K562 (cell line): Measurements from ENCODE around the gene CCDC85C. TPM values are rescaled to one million over a fixed set of nuclear protein-coding genes. Genes with fewer than 3 reads are reported as not detected.

Experiments used
- polyA plus RNA-seq, 8 experiments: library from polyadenylated mRNA; depleted of rRNA in 4 of 8; stranded (reverse) in 5 of 8; unstranded in 3 of 8; fragments of >200 nt; fragmentation: Nextera tagmentation in 2 of 8; fragmentation: Illumina TruSeq in 1 of 8; extraction: Ambion mirVana in 2 of 8; extraction: Trizol in 1 of 8; gene quantifications; 2 replicates each; pipeline versions ENCODE4 v1.2.1 to v1.2.3, GENCODE V29; 2011 to 2014; ENCODE audit warnings: inconsistent platforms in 1 of 8, missing spikeins in 1 of 8
- total RNA-seq, 7 experiments: library from RNA; depleted of rRNA in 6 of 7; stranded (reverse); fragments of >200 nt in 6 of 7; fragmentation: Illumina TruSeq in 2 of 7; extraction: Trizol in 2 of 7; gene quantifications; 2 replicates each; pipeline versions ENCODE4 v1.2.1 to v1.2.3, GENCODE V29; 2011 to 2021; ENCODE audit warnings: low replicate concordance in 1 of 7
- TF ChIP-seq, protein P1 (sequence below): fragments of 450-650 bp; IDR thresholded peaks from 2 replicates; pipeline ENCODE4 v1.6.1; 2016; ENCODE audit warnings: mild to moderate bottlenecking, moderate library complexity
- TF ChIP-seq, protein P2 (sequence below): fragments of 250-450 bp; sonication (Bioruptor Pico); IDR thresholded peaks from 2 replicates; pipeline ENCODE4 v1.4.0; 2020
- TF ChIP-seq, protein P3 (sequence below): fragments of 450-650 bp; IDR thresholded peaks from 2 replicates; pipeline ENCODE4 v1.6.1; 2016; ENCODE audit warnings: antibody characterized with exemption
- TF ChIP-seq, protein P4 (sequence below): IDR thresholded peaks from 3 replicates; pipeline ENCODE4 v1.6.1; 2011; ENCODE audit warnings: borderline replicate concordance, mild to moderate bottlenecking, moderate library complexity; ENCODE audit not compliant: insufficient read length; ENCODE audit errors: extremely low read depth

CCDC85C gene
- total and polyA plus RNA-seq, 9 of the 15 experiments (the other 6 are each of a cell fraction or from before 2014, with no cell fraction given): 0.18 to 22.0 (median 6.3) TPM

DNA sequence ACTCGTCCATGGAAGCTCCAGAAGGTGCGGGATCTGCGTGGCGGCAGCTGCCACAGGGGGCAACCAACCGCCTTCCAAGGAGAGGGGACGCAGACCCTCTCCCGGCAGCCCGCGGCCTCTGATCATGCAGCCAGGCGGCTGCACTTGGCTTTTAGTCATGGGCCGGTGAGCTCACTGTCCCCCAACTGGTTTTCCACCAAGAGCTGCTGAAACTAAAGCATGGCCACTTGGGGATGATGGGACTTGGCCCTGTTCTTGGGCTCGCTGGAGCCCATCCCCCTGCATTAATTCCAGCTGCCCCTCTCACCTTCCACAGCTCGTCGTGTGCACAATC is 39.1 kb downstream of the CCDC85C start (continued):
- TF ChIP-seq, protein P1, sequence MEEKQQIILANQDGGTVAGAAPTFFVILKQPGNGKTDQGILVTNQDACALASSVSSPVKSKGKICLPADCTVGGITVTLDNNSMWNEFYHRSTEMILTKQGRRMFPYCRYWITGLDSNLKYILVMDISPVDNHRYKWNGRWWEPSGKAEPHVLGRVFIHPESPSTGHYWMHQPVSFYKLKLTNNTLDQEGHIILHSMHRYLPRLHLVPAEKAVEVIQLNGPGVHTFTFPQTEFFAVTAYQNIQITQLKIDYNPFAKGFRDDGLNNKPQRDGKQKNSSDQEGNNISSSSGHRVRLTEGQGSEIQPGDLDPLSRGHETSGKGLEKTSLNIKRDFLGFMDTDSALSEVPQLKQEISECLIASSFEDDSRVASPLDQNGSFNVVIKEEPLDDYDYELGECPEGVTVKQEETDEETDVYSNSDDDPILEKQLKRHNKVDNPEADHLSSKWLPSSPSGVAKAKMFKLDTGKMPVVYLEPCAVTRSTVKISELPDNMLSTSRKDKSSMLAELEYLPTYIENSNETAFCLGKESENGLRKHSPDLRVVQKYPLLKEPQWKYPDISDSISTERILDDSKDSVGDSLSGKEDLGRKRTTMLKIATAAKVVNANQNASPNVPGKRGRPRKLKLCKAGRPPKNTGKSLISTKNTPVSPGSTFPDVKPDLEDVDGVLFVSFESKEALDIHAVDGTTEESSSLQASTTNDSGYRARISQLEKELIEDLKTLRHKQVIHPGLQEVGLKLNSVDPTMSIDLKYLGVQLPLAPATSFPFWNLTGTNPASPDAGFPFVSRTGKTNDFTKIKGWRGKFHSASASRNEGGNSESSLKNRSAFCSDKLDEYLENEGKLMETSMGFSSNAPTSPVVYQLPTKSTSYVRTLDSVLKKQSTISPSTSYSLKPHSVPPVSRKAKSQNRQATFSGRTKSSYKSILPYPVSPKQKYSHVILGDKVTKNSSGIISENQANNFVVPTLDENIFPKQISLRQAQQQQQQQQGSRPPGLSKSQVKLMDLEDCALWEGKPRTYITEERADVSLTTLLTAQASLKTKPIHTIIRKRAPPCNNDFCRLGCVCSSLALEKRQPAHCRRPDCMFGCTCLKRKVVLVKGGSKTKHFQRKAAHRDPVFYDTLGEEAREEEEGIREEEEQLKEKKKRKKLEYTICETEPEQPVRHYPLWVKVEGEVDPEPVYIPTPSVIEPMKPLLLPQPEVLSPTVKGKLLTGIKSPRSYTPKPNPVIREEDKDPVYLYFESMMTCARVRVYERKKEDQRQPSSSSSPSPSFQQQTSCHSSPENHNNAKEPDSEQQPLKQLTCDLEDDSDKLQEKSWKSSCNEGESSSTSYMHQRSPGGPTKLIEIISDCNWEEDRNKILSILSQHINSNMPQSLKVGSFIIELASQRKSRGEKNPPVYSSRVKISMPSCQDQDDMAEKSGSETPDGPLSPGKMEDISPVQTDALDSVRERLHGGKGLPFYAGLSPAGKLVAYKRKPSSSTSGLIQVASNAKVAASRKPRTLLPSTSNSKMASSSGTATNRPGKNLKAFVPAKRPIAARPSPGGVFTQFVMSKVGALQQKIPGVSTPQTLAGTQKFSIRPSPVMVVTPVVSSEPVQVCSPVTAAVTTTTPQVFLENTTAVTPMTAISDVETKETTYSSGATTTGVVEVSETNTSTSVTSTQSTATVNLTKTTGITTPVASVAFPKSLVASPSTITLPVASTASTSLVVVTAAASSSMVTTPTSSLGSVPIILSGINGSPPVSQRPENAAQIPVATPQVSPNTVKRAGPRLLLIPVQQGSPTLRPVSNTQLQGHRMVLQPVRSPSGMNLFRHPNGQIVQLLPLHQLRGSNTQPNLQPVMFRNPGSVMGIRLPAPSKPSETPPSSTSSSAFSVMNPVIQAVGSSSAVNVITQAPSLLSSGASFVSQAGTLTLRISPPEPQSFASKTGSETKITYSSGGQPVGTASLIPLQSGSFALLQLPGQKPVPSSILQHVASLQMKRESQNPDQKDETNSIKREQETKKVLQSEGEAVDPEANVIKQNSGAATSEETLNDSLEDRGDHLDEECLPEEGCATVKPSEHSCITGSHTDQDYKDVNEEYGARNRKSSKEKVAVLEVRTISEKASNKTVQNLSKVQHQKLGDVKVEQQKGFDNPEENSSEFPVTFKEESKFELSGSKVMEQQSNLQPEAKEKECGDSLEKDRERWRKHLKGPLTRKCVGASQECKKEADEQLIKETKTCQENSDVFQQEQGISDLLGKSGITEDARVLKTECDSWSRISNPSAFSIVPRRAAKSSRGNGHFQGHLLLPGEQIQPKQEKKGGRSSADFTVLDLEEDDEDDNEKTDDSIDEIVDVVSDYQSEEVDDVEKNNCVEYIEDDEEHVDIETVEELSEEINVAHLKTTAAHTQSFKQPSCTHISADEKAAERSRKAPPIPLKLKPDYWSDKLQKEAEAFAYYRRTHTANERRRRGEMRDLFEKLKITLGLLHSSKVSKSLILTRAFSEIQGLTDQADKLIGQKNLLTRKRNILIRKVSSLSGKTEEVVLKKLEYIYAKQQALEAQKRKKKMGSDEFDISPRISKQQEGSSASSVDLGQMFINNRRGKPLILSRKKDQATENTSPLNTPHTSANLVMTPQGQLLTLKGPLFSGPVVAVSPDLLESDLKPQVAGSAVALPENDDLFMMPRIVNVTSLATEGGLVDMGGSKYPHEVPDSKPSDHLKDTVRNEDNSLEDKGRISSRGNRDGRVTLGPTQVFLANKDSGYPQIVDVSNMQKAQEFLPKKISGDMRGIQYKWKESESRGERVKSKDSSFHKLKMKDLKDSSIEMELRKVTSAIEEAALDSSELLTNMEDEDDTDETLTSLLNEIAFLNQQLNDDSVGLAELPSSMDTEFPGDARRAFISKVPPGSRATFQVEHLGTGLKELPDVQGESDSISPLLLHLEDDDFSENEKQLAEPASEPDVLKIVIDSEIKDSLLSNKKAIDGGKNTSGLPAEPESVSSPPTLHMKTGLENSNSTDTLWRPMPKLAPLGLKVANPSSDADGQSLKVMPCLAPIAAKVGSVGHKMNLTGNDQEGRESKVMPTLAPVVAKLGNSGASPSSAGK: no peak
- TF ChIP-seq, protein P2, sequence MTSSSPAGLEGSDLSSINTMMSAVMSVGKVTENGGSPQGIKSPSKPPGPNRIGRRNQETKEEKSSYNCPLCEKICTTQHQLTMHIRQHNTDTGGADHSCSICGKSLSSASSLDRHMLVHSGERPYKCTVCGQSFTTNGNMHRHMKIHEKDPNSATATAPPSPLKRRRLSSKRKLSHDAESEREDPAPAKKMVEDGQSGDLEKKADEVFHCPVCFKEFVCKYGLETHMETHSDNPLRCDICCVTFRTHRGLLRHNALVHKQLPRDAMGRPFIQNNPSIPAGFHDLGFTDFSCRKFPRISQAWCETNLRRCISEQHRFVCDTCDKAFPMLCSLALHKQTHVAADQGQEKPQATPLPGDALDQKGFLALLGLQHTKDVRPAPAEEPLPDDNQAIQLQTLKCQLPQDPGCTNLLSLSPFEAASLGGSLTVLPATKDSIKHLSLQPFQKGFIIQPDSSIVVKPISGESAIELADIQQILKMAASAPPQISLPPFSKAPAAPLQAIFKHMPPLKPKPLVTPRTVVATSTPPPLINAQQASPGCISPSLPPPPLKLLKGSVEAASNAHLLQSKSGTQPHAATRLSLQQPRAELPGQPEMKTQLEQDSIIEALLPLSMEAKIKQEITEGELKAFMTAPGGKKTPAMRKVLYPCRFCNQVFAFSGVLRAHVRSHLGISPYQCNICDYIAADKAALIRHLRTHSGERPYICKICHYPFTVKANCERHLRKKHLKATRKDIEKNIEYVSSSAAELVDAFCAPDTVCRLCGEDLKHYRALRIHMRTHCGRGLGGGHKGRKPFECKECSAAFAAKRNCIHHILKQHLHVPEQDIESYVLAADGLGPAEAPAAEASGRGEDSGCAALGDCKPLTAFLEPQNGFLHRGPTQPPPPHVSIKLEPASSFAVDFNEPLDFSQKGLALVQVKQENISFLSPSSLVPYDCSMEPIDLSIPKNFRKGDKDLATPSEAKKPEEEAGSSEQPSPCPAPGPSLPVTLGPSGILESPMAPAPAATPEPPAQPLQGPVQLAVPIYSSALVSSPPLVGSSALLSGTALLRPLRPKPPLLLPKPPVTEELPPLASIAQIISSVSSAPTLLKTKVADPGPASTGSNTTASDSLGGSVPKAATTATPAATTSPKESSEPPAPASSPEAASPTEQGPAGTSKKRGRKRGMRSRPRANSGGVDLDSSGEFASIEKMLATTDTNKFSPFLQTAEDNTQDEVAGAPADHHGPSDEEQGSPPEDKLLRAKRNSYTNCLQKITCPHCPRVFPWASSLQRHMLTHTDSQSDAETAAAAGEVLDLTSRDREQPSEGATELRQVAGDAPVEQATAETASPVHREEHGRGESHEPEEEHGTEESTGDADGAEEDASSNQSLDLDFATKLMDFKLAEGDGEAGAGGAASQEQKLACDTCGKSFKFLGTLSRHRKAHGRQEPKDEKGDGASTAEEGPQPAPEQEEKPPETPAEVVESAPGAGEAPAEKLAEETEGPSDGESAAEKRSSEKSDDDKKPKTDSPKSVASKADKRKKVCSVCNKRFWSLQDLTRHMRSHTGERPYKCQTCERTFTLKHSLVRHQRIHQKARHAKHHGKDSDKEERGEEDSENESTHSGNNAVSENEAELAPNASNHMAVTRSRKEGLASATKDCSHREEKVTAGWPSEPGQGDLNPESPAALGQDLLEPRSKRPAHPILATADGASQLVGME (CRISPR knock-in tag): no peak
- TF ChIP-seq, protein P3, sequence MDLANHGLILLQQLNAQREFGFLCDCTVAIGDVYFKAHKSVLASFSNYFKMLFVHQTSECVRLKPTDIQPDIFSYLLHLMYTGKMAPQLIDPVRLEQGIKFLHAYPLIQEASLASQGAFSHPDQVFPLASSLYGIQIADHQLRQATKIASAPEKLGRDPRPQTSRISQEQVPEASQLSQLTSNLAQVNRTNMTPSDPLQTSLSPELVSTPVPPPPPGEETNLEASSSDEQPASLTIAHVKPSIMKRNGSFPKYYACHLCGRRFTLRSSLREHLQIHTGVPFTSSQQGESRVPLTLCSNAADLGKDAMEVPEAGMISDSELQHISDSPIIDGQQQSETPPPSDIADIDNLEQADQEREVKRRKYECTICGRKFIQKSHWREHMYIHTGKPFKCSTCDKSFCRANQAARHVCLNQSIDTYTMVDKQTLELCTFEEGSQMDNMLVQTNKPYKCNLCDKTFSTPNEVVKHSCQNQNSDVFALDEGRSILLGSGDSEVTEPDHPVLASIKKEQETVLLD: no peak
- TF ChIP-seq, protein P4, sequence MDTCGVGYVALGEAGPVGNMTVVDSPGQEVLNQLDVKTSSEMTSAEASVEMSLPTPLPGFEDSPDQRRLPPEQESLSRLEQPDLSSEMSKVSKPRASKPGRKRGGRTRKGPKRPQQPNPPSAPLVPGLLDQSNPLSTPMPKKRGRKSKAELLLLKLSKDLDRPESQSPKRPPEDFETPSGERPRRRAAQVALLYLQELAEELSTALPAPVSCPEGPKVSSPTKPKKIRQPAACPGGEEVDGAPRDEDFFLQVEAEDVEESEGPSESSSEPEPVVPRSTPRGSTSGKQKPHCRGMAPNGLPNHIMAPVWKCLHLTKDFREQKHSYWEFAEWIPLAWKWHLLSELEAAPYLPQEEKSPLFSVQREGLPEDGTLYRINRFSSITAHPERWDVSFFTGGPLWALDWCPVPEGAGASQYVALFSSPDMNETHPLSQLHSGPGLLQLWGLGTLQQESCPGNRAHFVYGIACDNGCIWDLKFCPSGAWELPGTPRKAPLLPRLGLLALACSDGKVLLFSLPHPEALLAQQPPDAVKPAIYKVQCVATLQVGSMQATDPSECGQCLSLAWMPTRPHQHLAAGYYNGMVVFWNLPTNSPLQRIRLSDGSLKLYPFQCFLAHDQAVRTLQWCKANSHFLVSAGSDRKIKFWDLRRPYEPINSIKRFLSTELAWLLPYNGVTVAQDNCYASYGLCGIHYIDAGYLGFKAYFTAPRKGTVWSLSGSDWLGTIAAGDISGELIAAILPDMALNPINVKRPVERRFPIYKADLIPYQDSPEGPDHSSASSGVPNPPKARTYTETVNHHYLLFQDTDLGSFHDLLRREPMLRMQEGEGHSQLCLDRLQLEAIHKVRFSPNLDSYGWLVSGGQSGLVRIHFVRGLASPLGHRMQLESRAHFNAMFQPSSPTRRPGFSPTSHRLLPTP: no peak
